HG02981 (cell line): ENCODE results near the gene NECTIN2.
"Not testable (repeated sequence)": the region's sequence is repeated elsewhere in the genome, so short reads cannot be mapped to it uniquely, and the experiment has no call there.

Experiments used
- ATAC-seq: cut with Tn5 transposase; IDR thresholded peaks from one replicate; pipeline ENCODE4 v1.9.1; 2021; ENCODE audit warnings: mild to moderate bottlenecking, moderate library complexity; ENCODE audit not compliant: unreplicated experiment

The NECTIN2 gene

GRCh38 chr19:44882063-44882462 is 36.0 kb downstream of the NECTIN2 start:
- ATAC-seq: no peak

GRCh38 chr19:44882619-44883397 is 36.7 kb downstream of the NECTIN2 start:
- ATAC-seq: not testable (repeated sequence)

GRCh38 chr19:44883922-44884321 is 37.8 kb downstream of the NECTIN2 start:
- ATAC-seq: no peak

- ATAC-seq: no peak
These were observed 38.5 kb downstream of the NECTIN2 start for GRCh38 chr19:44884566-44884965.

- no peak for ATAC-seq
These were observed 40.0 kb downstream of the NECTIN2 start for GRCh38 chr19:44886141-44886540.

GRCh38 chr19:44887648-44888047 is 41.6 kb downstream of the NECTIN2 start:
- ATAC-seq: no peak

GRCh38 chr19:44888335-44888734 is 42.2 kb downstream of the NECTIN2 start:
- ATAC-seq: not testable (repeated sequence)

- ATAC-seq: no peak
These were observed 43.8 kb downstream of the NECTIN2 start for GRCh38 chr19:44889830-44890365.

- ATAC-seq: peak; percentile 78
These were observed 44.4 kb downstream of the NECTIN2 start for GRCh38 chr19:44890366-44891015.

- peak; percentile 61 for ATAC-seq
These were observed 45.2 kb downstream of the NECTIN2 start, which contains the start of gene TOMM40 for GRCh38 chr19:44891016-44891882. Gene TOMM40, plus strand, starts transcription at chr19:44891254. Its CDS starts 162 bp downstream, at chr19:44891416.

- no peak for ATAC-seq
These were observed 46.8 kb downstream of the NECTIN2 start for GRCh38 chr19:44892932-44893331.

GRCh38 chr19:44893332-44894051 is 47.4 kb downstream of the NECTIN2 start:
- no peak for ATAC-seq

- no peak for ATAC-seq
These were observed 47.9 kb downstream of the NECTIN2 start for GRCh38 chr19:44894052-44894400.

GRCh38 chr19:44894946-44895345 is 48.8 kb downstream of the NECTIN2 start:
- no peak for ATAC-seq

- no peak for ATAC-seq
These were observed 51.7 kb downstream of the NECTIN2 start for GRCh38 chr19:44897835-44898234.

- ATAC-seq: no peak
These were observed 54.5 kb downstream of the NECTIN2 start for GRCh38 chr19:44900328-44901244.

- no peak for ATAC-seq
These were observed 57.1 kb downstream of the NECTIN2 start for GRCh38 chr19:44903216-44903601.

- ATAC-seq: no peak
These were observed 57.7 kb downstream of the NECTIN2 start for GRCh38 chr19:44903602-44904425.
